Measurements from ENCODE around the gene ALDH2. TPM values are rescaled to one million over a fixed set of nuclear protein-coding genes. Genes with fewer than 3 reads are reported as not detected.
"Not testable (repeated sequence)": the region's sequence is repeated elsewhere in the genome, so short reads cannot be mapped to it uniquely, and the experiment has no call there.

Gene ALDH2
- polyA plus RNA-seq, 1 of the 3 experiments (the other 2 are of a cell fraction), result 67.5 TPM

DNA sequence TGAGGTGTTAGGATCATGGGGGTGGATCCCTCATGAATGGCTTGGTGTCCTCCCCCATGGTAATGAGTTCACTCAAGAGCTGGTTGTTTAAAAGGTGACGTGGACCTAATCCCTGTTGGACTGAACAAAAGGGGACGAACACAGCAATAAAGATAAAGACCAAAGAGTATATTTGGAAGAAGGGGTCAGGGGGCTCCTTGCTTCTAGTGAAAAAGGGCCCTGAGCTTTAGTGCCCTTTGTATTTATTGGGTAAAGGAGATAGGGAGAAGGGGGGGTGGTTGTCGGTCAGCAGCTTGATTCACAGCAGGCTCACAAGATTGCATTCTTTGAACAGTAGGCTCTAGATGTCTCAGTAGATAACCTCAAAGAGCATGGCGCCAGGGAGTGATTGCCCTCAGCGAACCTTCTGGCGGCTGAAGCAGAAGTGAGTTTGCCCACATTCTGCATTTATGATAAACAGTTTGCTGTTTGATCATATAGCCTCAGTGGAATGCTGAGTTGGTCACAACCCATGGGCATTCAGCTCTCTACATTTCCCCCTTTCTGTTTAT, 49.4 kb downstream of the ALDH2 start:
- POLR2A ChIA-PET, result no interaction called here
- Histone ChIP-seq H3K9me2 (no peaks in the 10 kb centered on the region), H3K4me2 (no peak overlapping the region), H3K4me3 (ENCODE audit: low read depth in 2 of 2, low read length in 1 of 2) (no peak overlapping the region), H4K20me1 (ENCODE audit: insufficient read depth) (no peaks in the 10 kb centered on the region), H3K27me3 (ENCODE audit: insufficient read depth) (no peaks in the 10 kb centered on the region), H3K9me3 (no peaks in the 10 kb centered on the region), H3K36me3 (replicated peaks in 1 of 2; ENCODE audit: control insufficient read depth in 1 of 2, insufficient read depth in 2 of 2, low read length in 1 of 2) (no peaks in the 10 kb centered on the region), H3F3A (replicated peaks; ENCODE audit: insufficient read depth) (no peaks in the 10 kb centered on the region), H3K79me2 (ENCODE audit: insufficient read depth) (no peaks in the 10 kb centered on the region), H2AFZ (ENCODE audit: low read depth) (no peak overlapping the region), H3K4me1 (ENCODE audit: control insufficient read depth in 1 of 2, insufficient read depth in 2 of 2, low read depth in 1 of 2, low read length in 1 of 2) (peaks cover 0 to 5% of the 10 kb centered on the region in 2 experiments; a peak in 2 of 4 replicates), H3K9ac (no peak overlapping the region), H3K27ac (ENCODE audit: low read depth in 2 of 2, low read length in 1 of 2) (no peak overlapping the region)
- no peak for DNase-seq
- no peak for TF ChIP-seq EP300 (IDR thresholded peaks at IDR 0.05; ENCODE audit: borderline replicate concordance in 1 of 2, low read depth in 1 of 2, low read length in 1 of 2)
- CTCF ChIA-PET, result interaction anchor here (0.8 to 5.1 kb wide), 3 partner anchors 10 to 63 kb away, joined by 3 to 45 read pairs (median 4); no protein-coding TSS in a partner anchor
- 80% methylated on average over 6 of the region's 6 CpGs for WGBS (ENCODE audit: low lambda C conversion rate)

DNA sequence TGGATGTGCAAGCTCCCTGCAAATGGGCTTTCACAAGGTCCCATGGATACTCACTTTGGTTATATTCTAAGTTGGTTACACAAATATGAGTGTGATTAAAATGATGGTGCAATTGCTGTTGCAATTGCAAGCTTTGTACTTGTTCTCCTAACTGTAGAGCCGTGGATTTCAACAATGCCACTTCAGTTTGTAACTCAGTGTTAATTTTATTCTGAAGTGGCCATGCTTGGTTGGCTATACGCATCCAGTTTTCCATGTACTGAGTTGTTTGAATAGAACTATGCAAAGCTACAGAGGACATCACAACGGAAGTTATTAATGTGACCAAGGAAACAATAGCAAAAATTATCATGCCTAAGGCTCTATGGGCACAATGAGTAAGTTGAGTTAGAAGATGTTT, 50.2 kb downstream of the ALDH2 start:
- WGBS (ENCODE audit: low lambda C conversion rate), result 62% methylated on average over 3 of the region's 3 CpGs
- H3K4me1 ChIP-seq (ENCODE audit: control insufficient read depth in 1 of 2, insufficient read depth in 2 of 2, low read depth in 1 of 2, low read length in 1 of 2); DNase-seq; H4K20me1 ChIP-seq (ENCODE audit: insufficient read depth); H3K9ac ChIP-seq; H3K4me2 ChIP-seq; POLR2A ChIA-PET; H3K4me3 ChIP-seq (ENCODE audit: low read depth in 2 of 2, low read length in 1 of 2); H3K27me3 ChIP-seq (ENCODE audit: insufficient read depth); H3K9me2 ChIP-seq; H3K27ac ChIP-seq (ENCODE audit: low read depth in 2 of 2, low read length in 1 of 2); H3K9me3 ChIP-seq; H3K36me3 ChIP-seq (replicated peaks in 1 of 2; ENCODE audit: control insufficient read depth in 1 of 2, insufficient read depth in 2 of 2, low read length in 1 of 2); H2AFZ ChIP-seq (ENCODE audit: low read depth); H3K79me2 ChIP-seq (ENCODE audit: insufficient read depth); H3F3A ChIP-seq (replicated peaks; ENCODE audit: insufficient read depth): not testable (repeated sequence)
- CTCF ChIA-PET, result interaction anchor here (0.8 to 5.1 kb wide), 3 partner anchors 11 to 64 kb away, joined by 3 to 45 read pairs (median 4); no protein-coding TSS in a partner anchor

DNA sequence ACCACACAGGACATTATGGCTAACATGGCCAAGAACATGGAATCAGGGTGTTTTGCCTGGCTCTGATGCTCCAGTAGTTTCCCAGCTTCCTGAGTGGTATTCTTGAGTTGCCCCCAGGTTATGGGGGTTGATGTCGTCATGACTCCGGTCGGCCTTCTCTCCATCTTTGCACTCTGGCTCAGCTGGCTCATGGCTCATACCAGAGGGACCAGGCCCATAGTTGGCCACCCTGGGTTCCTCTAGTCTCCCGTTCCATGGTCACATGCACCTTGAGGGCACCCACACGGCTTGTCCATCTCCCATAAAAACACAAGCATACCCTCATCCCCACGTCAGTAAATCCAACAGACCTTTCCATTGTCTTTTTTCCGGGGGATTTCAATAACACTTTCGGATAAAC, 51.6 kb downstream of the ALDH2 start:
- Histone ChIP-seq H3K4me3 (ENCODE audit: low read depth in 2 of 2, low read length in 1 of 2) (no peak overlapping the region), H3K4me2 (no peak overlapping the region), H3K9me3 (no peaks in the 10 kb centered on the region), H3K9ac (no peak overlapping the region), H3K27me3 (ENCODE audit: insufficient read depth) (no peaks in the 10 kb centered on the region), H3K9me2 (no peaks in the 10 kb centered on the region), H3K4me1 (ENCODE audit: control insufficient read depth in 1 of 2, insufficient read depth in 2 of 2, low read depth in 1 of 2, low read length in 1 of 2) (peaks cover 0 to 5% of the 10 kb centered on the region in 2 experiments; a peak in 2 of 4 replicates), H4K20me1 (ENCODE audit: insufficient read depth) (no peaks in the 10 kb centered on the region), H3K79me2 (ENCODE audit: insufficient read depth) (no peaks in the 10 kb centered on the region), H2AFZ (ENCODE audit: low read depth) (no peak overlapping the region), H3K36me3 (replicated peaks in 1 of 2; ENCODE audit: control insufficient read depth in 1 of 2, insufficient read depth in 2 of 2, low read length in 1 of 2) (no peaks in the 10 kb centered on the region), H3F3A (replicated peaks; ENCODE audit: insufficient read depth) (no peaks in the 10 kb centered on the region), H3K27ac (ENCODE audit: low read depth in 2 of 2, low read length in 1 of 2) (no peak overlapping the region)
- WGBS (ENCODE audit: low lambda C conversion rate), result 66% methylated on average over 8 of the region's 8 CpGs
- TF ChIP-seq FOXJ3 (CRISPR knock-in tag; IDR thresholded peaks at IDR 0.05) (no peak), FOSL2 (IDR thresholded peaks at IDR 0.05; ENCODE audit: borderline replicate concordance, low read depth) (no peak), GATA2 (CRISPR knock-in tag; IDR thresholded peaks at IDR 0.05) (no peak), MEF2A (IDR thresholded peaks at IDR 0.05; ENCODE audit: borderline replicate concordance, low read depth) (no peak), NRF1 (IDR thresholded peaks at IDR 0.05; ENCODE audit: low read depth, low read length) (no peak), EP300 (IDR thresholded peaks at IDR 0.05; ENCODE audit: borderline replicate concordance in 1 of 2, low read depth in 1 of 2, low read length in 1 of 2) (no peak), NFIC (IDR thresholded peaks at IDR 0.05; ENCODE audit: borderline replicate concordance) (no peak), MXI1 (IDR thresholded peaks at IDR 0.05; ENCODE audit: low read depth, low read length) (no peak)
- TF ChIP-seq, protein P1, sequence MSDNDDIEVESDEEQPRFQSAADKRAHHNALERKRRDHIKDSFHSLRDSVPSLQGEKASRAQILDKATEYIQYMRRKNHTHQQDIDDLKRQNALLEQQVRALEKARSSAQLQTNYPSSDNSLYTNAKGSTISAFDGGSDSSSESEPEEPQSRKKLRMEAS (IDR thresholded peaks at IDR 0.05; ENCODE audit: low read depth), result no peak
- TF ChIP-seq, protein P2, sequence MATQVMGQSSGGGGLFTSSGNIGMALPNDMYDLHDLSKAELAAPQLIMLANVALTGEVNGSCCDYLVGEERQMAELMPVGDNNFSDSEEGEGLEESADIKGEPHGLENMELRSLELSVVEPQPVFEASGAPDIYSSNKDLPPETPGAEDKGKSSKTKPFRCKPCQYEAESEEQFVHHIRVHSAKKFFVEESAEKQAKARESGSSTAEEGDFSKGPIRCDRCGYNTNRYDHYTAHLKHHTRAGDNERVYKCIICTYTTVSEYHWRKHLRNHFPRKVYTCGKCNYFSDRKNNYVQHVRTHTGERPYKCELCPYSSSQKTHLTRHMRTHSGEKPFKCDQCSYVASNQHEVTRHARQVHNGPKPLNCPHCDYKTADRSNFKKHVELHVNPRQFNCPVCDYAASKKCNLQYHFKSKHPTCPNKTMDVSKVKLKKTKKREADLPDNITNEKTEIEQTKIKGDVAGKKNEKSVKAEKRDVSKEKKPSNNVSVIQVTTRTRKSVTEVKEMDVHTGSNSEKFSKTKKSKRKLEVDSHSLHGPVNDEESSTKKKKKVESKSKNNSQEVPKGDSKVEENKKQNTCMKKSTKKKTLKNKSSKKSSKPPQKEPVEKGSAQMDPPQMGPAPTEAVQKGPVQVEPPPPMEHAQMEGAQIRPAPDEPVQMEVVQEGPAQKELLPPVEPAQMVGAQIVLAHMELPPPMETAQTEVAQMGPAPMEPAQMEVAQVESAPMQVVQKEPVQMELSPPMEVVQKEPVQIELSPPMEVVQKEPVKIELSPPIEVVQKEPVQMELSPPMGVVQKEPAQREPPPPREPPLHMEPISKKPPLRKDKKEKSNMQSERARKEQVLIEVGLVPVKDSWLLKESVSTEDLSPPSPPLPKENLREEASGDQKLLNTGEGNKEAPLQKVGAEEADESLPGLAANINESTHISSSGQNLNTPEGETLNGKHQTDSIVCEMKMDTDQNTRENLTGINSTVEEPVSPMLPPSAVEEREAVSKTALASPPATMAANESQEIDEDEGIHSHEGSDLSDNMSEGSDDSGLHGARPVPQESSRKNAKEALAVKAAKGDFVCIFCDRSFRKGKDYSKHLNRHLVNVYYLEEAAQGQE (IDR thresholded peaks at IDR 0.05; ENCODE audit: low read depth, low read length), result no peak
- TF ChIP-seq, protein P3, sequence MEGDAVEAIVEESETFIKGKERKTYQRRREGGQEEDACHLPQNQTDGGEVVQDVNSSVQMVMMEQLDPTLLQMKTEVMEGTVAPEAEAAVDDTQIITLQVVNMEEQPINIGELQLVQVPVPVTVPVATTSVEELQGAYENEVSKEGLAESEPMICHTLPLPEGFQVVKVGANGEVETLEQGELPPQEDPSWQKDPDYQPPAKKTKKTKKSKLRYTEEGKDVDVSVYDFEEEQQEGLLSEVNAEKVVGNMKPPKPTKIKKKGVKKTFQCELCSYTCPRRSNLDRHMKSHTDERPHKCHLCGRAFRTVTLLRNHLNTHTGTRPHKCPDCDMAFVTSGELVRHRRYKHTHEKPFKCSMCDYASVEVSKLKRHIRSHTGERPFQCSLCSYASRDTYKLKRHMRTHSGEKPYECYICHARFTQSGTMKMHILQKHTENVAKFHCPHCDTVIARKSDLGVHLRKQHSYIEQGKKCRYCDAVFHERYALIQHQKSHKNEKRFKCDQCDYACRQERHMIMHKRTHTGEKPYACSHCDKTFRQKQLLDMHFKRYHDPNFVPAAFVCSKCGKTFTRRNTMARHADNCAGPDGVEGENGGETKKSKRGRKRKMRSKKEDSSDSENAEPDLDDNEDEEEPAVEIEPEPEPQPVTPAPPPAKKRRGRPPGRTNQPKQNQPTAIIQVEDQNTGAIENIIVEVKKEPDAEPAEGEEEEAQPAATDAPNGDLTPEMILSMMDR (IDR thresholded peaks at IDR 0.05), result no peak
- DNase-seq, result no peak
- ChIA-PET POLR2A (no interaction called here), CTCF (interaction anchor here (1.4 to 5.1 kb wide), 2 partner anchors 65 to 73 kb away, joined by 4 to 45 read pairs; no protein-coding TSS in a partner anchor)
